GM19193 (cell line): ENCODE results near the gene TFRC.

Source experiments
- POLR2A ChIP-seq: IDR thresholded peaks from 4 replicates; pipeline ENCODE4 v1.6.1; 2011; ENCODE audit not compliant: insufficient read depth, insufficient read length; ENCODE audit errors: extremely low read depth

The TFRC gene

DNA sequence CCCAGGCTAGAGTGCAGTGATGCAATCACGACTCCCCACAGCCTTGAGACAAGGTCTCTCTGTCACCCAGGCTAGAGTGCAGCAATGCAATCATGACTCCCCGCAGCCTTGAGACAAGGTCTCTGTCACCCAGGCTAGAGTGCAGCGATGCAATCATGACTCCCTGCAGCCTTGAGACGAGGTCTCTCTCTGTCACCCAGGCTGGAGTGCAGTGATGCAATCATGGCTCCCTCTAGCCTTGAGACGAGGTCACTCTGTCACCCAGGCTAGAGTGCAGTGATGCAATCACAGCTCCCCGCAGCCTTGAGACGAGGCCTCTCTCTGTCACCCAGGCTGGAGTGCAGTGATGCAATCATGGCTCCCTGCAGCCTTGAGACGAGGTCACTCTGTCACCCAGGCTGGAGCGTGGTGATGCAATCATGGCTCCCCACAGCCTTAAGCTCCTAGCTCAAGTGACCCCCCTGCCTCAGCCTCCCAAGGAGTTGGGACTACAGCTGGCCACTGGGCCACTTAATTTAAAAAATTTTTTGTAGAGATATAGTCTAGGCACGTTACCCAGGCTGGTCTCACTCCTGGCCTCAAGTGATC lies 26.1 kb downstream of the TFRC start:
- TF ChIP-seq POLR2A, result peak; percentile 16

DNA sequence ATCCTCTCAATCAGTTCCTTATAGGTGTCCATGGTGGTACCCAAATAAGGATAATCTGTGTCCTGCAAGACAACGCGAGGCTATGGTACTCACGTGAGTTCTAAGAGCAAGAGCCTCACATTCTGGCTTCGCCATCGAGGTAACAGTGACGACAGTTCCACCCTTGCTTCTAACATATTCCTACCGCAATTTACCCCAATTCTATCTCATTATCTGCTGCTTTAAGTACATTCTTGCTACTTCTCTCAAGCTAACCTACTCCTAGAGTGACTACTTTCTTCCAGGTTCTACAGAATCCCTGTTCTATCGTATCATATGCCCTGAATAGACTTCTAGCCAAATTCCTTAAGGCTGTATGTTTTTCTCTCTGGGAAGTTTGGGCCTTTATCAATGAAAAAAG lies 26.6 kb downstream of the TFRC start:
- no peak for TF ChIP-seq POLR2A

DNA sequence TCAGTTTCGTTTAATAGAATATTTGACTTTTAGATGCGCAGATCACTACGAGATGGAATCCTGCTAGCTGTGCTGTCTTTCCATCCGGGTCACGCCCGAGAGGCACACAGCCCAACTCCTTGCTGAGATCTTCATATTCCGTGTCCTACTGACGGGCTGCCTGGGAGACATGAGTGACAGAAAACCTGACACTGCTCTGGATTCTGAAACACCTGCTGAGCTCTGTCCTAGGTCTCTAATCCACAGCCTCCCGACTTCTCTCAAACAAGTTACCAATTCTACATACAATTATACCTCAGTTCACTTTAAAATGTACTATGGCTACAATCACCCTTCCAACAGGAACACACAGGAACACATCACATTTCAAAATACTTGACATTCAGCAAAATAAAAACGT lies 27.2 kb downstream of the TFRC start:
- TF ChIP-seq POLR2A, result no peak

DNA sequence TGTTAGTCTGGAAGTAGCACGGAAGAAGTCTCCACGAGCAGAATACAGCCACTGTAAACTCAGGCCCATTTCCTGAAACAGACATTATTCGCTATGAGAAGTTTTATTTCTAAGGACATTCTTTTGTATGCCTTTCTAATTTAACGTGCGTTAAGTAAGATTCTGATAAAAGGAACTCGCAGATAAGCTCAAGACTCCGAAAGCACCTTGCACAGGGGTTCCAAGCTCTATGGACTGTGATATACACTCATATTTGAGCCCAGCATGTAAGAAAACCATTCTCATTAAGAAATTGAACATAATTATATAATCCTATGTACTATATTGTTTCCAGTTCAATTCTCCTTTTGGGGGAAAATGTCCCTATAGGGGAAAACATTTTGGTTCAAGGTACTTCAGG lies 28.4 kb downstream of the TFRC start:
- no peak for TF ChIP-seq POLR2A

DNA sequence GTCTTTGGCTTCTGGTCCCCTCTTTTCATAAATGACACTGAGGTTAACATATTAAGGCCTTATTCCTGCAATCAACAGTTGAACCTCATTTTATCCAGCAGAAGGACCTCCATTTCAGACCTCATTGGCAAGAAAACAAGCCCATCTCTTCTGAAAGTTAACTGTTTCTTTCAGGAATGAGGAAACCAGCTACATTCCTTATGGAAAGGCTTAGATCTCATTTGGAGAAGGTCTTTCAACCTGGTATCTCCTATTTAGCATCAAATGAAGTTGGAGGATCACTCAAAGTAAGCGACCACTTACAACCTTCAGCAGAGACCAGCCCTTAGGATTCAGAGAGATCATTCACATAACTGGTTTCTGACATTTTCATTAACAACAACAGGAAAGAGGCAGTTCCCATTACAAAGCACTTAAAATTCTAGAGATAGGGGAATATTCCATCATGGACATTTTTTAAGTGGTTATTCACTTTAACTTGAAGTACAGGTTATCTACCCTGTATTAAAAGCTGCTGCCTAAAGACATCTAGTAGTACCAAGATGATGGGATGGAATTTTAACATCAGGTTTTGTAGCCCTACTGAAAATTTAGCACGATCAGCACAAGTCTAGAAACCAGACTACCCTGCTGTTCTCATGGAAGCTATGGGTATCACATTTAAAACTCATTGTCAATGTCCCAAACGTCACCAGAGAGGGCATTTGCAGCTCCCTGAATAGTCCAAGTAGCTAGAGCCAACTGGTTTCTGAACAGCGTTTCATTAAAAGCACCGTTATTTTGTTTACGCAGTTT lies 30.4 kb downstream of the TFRC start:
- no peak for TF ChIP-seq POLR2A

DNA sequence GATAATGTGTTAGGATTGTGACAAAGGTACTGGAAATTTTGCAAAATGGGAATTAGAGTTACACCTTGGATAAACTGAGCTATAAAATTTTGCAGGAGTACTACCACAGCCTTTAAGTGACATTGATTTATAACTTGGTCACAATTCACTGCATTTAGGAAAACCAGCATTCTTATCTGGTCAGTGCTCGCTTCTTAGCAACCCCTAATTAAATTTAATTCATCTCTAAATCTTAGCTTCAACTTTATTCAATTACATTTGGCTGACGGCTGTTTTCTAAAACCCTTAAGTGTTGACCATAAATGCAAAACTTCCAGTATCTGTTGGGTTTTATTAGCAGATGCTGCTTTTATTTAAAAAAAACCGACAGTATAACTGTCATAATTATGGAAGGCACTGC lies 31.3 kb downstream of the TFRC start:
- no peak for TF ChIP-seq POLR2A

DNA sequence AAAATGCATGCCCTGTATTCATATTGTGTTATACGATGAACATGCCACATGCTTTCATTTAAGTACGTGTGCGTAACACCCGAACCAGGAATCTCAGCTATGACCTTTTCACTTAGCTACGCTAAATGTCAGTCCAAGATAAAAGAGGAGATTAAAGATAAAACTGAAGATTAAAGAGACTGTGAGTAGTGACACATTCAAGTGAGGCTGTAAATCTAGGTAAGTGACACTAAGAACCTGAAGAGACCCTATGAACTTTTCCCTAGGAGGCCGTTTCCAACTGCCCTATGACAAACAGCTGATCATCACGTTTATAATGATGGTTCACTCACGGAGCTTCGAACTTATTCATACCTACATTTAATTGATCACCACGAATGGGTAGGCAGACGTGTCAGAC lies 32.2 kb downstream of the TFRC start:
- no peak for TF ChIP-seq POLR2A

DNA sequence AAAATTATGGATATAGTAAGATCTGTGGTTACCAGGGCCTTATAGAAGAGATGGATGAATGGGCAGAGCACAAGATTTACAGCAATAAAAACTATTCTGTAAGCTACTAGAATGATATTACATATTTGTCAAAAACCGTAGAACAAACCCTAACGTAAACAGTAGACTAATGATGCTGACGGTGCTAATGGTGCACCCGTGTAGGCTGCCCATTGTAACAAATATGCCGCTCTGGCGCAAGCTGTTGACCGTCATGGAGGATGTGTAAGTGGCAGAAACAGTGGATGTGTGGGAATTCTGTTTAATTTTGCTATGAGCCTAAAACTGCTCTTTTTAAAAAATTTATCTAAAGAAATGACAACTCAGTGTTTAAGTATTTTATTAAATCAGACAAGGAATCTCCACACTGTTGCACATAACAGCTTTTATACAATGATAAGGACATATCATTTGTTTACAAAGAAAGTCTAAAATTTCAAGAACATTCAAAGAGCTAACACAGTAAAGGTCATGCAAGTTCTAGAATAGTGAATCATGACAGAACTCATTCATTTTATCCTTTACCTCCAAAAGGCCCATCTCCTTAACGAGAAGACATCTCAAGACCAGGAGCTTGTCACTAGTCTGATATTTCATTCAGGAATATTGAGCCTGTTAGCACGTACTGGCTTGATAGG lies 32.8 kb downstream of the TFRC start:
- no peak for TF ChIP-seq POLR2A

DNA sequence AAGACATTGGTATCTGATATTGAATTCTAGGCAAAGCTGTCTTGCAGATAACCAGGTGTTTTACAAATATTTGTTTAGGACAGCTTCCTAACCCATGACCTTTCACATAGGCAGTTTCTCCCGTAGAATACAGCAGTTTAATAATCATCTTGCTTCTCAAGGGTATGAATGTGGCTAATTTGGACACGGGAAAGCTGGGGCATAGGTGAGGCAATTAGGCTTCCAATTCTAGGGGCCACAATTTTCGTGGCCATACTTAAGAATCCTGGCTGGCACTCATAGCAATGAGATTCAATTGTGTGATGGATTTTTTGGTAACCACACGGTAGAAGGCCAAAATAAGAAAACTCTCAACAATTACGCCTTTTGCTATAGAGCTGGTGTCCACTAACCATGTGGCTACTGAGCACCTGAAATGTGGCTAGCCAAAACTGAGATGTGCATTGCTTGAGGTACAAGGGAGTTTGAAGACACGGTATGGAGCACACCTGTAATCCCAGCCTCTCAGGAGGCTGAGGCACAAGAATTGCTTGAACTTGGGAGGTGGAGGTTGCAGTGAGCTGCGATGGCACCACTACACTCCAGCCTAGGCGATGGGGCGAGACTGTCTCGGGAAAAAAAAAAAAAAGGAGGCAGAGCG lies 34.4 kb downstream of the TFRC start:
- TF ChIP-seq POLR2A, result no peak

DNA sequence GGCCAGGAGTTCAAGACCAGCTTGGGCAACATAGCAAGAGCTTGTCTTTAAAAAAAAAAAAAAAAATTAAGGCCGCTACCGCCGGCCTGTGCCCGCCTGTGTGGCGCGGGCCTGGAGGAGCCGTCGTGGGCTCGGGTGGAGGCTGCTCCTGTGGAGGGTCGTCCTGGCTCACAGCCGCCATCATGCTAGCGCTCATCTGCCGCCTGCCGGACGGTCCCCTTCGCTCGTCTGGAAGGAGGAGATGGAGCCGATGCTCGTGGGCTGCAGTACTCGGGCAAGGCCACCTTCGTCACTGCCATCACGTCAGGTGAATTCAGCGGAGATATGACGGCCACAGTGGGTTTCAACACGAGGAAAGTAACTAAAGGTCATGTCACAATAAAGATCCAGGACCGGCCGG lies 37.4 kb downstream of the TFRC start:
- TF ChIP-seq POLR2A, result no peak

DNA sequence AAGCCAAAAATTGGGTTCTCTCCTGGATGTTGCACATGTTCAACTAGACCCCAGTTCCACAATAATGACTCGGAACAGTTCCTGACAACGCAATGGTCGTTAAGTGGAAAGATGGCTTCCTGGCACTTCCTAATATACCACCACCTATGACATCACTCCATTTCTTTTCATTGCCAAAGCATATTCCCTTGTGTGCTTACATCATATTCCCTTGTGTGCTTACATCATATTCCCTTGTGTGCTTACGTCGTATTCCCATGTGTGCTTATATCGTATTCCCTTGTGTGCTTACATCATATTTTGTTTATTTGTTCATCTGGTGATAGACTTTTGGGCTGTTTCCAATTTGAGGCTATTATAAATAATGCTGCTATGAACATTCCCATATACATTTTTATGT lies 39.2 kb downstream of the TFRC start:
- no peak for TF ChIP-seq POLR2A

DNA sequence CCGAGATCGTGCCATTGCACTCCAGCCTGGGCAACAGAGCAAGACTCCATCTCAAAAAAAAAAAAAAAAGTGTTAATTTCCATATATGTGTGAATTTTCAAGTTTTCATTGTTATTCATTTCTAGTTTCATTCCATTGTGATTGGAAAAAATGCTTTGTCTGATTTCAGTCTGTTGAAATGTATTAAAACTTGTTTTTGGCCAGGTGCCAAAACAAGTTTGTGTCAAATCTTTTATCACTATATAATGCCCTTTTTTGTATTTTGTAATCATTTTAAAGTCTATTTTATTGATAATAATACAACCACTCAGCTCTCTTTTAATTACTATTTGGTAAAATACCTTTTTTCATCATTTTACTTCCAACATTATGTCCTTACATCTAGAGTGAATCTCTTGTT lies 42.5 kb downstream of the TFRC start:
- no peak for TF ChIP-seq POLR2A

DNA sequence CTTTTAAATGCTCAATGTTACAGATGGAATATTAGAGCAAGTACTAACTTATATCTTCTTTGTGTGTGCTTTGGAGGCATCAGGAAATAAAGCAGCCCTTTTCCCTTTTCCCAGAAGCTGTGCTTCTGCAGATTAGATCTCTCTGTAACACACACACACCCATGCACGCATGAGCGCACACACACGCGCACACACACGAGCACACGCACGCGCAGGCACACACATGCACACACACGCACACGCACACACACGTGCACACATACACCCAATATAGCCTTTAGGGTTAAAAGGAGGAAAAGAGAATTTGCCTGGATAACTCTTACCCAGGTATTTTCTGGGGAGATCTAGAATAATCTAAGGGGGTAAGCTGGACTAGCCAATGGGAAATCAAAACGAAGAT lies 56.9 kb downstream of the TFRC start:
- TF ChIP-seq POLR2A, result no peak

DNA sequence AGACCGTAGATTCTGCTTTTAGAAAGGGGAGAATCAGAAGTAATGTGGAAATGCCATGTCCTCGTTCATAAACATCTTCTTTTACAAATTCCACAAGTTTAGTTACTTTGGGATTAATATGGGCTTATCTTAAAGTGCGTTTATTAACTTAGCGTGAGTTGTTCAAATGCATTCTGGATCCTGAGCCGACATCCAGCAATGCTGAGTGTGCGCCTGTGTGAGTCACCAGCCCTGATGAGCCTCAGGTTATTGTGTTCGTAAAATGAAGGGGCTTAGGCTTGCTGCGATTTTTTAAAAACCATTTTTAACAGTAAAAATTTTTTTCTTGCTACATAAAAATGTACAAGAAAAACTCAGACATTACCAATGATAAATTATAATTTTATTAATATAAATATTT lies 57.9 kb downstream of the TFRC start:
- no peak for TF ChIP-seq POLR2A

DNA sequence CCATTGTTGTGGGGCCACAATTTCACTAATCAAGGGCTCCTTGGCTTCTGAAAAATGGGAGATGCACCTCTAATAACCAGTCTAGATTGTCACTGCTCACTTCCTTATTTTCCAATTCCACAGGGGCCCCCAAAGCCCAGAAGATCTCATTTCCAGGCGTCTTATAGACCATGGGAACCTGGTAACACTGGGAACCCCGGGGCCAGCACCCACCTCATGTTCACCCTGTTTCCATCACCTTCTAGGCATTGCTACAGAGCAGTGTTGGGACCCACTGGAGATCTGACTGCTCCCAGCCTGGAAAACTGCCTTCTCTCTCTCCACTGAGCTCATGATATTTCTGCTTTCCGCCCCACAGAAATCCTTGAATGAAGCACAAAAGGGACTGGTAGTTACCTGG lies 61.5 kb downstream of the TFRC start:
- no peak for TF ChIP-seq POLR2A
